ENCODE data around the gene EBF4.

EBF4 gene

GRCh38 chr20:2690213-2690612, 2.4 kb upstream of the EBF4 start:
- H3K4me2 ChIP-seq (ENCODE audit: low read length): no peak overlapping the region
- no peak overlapping the region for H2AFZ ChIP-seq (ENCODE audit: low read depth, low read length)
- peaks cover 7% of the 10 kb centered on the region; the same call in 1 of the 2 replicates for H3K4me1 ChIP-seq (ENCODE audit: low read length)
- H4K20me1 ChIP-seq (ENCODE audit: insufficient read depth, low read length): no peaks in the 10 kb centered on the region
- no peak overlapping the region for H3K27ac ChIP-seq (ENCODE audit: low read length)
- H3K36me3 ChIP-seq (replicated peaks; ENCODE audit: low read depth, low read length): no peaks in the 10 kb centered on the region
- peaks cover 12% of the 10 kb centered on the region; the same call in 1 of the 2 replicates for H3K27me3 ChIP-seq (ENCODE audit: low read depth, low read length)
- H3K9ac ChIP-seq (ENCODE audit: low read length): no peak overlapping the region
- no peaks in the 10 kb centered on the region for H3K9me3 ChIP-seq (ENCODE audit: insufficient read depth, low read length)
- no peaks in the 10 kb centered on the region for H3K79me2 ChIP-seq (ENCODE audit: low read length)
- no peak for TF ChIP-seq CTCF (IDR thresholded peaks at IDR 0.05; ENCODE audit: low read depth, low read length)
- H3K4me3 ChIP-seq (ENCODE audit: low read length): no peak overlapping the region

GRCh38 chr20:2690718-2691117, 1.9 kb upstream of the EBF4 start:
- H3K36me3 ChIP-seq (replicated peaks; ENCODE audit: low read depth, low read length): no peaks in the 10 kb centered on the region
- TF ChIP-seq EZH2phosphoT487 (IDR thresholded peaks at IDR 0.05; ENCODE audit: low read depth) (no peak), CTCF (IDR thresholded peaks at IDR 0.05; ENCODE audit: low read depth, low read length) (no peak)
- H3K4me1 ChIP-seq (ENCODE audit: low read length): peaks cover 7% of the 10 kb centered on the region; the same call in 1 of the 2 replicates
- H3K79me2 ChIP-seq (ENCODE audit: low read length): no peaks in the 10 kb centered on the region
- H3K4me3 ChIP-seq (ENCODE audit: low read length): no peak overlapping the region
- H3K27me3 ChIP-seq (ENCODE audit: low read depth, low read length): peaks cover 12% of the 10 kb centered on the region; the same call in 1 of the 2 replicates
- no peak overlapping the region for H2AFZ ChIP-seq (ENCODE audit: low read depth, low read length)
- no peak overlapping the region for H3K9ac ChIP-seq (ENCODE audit: low read length)
- H3K4me2 ChIP-seq (ENCODE audit: low read length): no peak overlapping the region
- H3K27ac ChIP-seq (ENCODE audit: low read length): no peak overlapping the region
- no peaks in the 10 kb centered on the region for H4K20me1 ChIP-seq (ENCODE audit: insufficient read depth, low read length)
- H3K9me3 ChIP-seq (ENCODE audit: insufficient read depth, low read length): no peaks in the 10 kb centered on the region

GRCh38 chr20:2691127-2691526, 1.5 kb upstream of the EBF4 start:
- Histone ChIP-seq H3K36me3 (replicated peaks; ENCODE audit: low read depth, low read length) (no peaks in the 10 kb centered on the region), H3K9ac (ENCODE audit: low read length) (no peak overlapping the region), H3K4me2 (ENCODE audit: low read length) (no peak overlapping the region), H3K4me1 (ENCODE audit: low read length) (peaks cover 7% of the 10 kb centered on the region; the same call in 1 of the 2 replicates), H4K20me1 (ENCODE audit: insufficient read depth, low read length) (no peaks in the 10 kb centered on the region), H3K79me2 (ENCODE audit: low read length) (no peaks in the 10 kb centered on the region), H3K27me3 (ENCODE audit: low read depth, low read length) (peaks cover 12% of the 10 kb centered on the region; the same call in 1 of the 2 replicates), H3K27ac (ENCODE audit: low read length) (no peak overlapping the region), H3K9me3 (ENCODE audit: insufficient read depth, low read length) (no peaks in the 10 kb centered on the region), H2AFZ (ENCODE audit: low read depth, low read length) (no peak overlapping the region), H3K4me3 (ENCODE audit: low read length) (no peak overlapping the region)
- TF ChIP-seq EZH2phosphoT487 (IDR thresholded peaks at IDR 0.05; ENCODE audit: low read depth): no peak
- no peak for TF ChIP-seq CTCF (IDR thresholded peaks at IDR 0.05; ENCODE audit: low read depth, low read length)

- TF ChIP-seq CTCF (IDR thresholded peaks at IDR 0.05; ENCODE audit: low read depth, low read length) (no peak), EZH2phosphoT487 (IDR thresholded peaks at IDR 0.05; ENCODE audit: low read depth) (no peak)
- Histone ChIP-seq H3K27ac (ENCODE audit: low read length) (no peak overlapping the region), H3K4me3 (ENCODE audit: low read length) (no peak overlapping the region), H3K4me1 (ENCODE audit: low read length) (peaks cover 7% of the 10 kb centered on the region; the same call in 1 of the 2 replicates), H3K4me2 (ENCODE audit: low read length) (no peak overlapping the region), H3K9ac (ENCODE audit: low read length) (no peak overlapping the region), H3K27me3 (ENCODE audit: low read depth, low read length) (peaks cover 12% of the 10 kb centered on the region; the same call in 1 of the 2 replicates), H4K20me1 (ENCODE audit: insufficient read depth, low read length) (no peaks in the 10 kb centered on the region), H3K9me3 (ENCODE audit: insufficient read depth, low read length) (no peaks in the 10 kb centered on the region), H3K36me3 (replicated peaks; ENCODE audit: low read depth, low read length) (no peaks in the 10 kb centered on the region), H3K79me2 (ENCODE audit: low read length) (no peaks in the 10 kb centered on the region), H2AFZ (ENCODE audit: low read depth, low read length) (no peak overlapping the region)
Measured at GRCh38 chr20:2691663-2692035, 931 bp upstream of the EBF4 start.
